ENCODE measurements around the gene DAP.
"Not testable (repeated sequence)": the region's sequence is repeated elsewhere in the genome, so short reads cannot be mapped to it uniquely, and the experiment has no call there.

The DAP gene

GRCh38 chr5:10761185-10761932, at the start of gene DAP:
DAP (minus strand) TSS chr5:10761234; CDS start chr5:10761068, 166 bp downstream.
- DNase-seq (ENCODE audit: low read depth, low spot score): peak; percentile 55

GRCh38 chr5:10808347-10809226, 47.6 kb upstream of the DAP start:
- no peak for DNase-seq (ENCODE audit: low read depth, low spot score)

- no peak for DNase-seq (ENCODE audit: low read depth, low spot score)
Observed at GRCh38 chr5:10801931-10802666, 41.1 kb upstream of the DAP start.

- no peak for DNase-seq (ENCODE audit: low read depth, low spot score)
Observed at GRCh38 chr5:10800852-10801251, 39.8 kb upstream of the DAP start.

- DNase-seq (ENCODE audit: low read depth, low spot score): no peak
Observed at GRCh38 chr5:10797261-10797660, 36.2 kb upstream of the DAP start.

- no peak for DNase-seq (ENCODE audit: low read depth, low spot score)
Observed at GRCh38 chr5:10793785-10794184, 32.8 kb upstream of the DAP start.

GRCh38 chr5:10792336-10792735, 31.3 kb upstream of the DAP start:
- no peak for DNase-seq (ENCODE audit: low read depth, low spot score)

GRCh38 chr5:10789726-10790125, 28.7 kb upstream of the DAP start:
- no peak for DNase-seq (ENCODE audit: low read depth, low spot score)

GRCh38 chr5:10789021-10789420, 28.0 kb upstream of the DAP start:
- peak; percentile 37 for DNase-seq (ENCODE audit: low read depth, low spot score)

GRCh38 chr5:10788358-10788757, 27.3 kb upstream of the DAP start:
- DNase-seq (ENCODE audit: low read depth, low spot score): no peak

- DNase-seq (ENCODE audit: low read depth, low spot score): no peak
Observed at GRCh38 chr5:10786835-10787234, 25.8 kb upstream of the DAP start.

GRCh38 chr5:10780208-10780607, 19.2 kb upstream of the DAP start:
- DNase-seq (ENCODE audit: low read depth, low spot score): not testable (repeated sequence)

GRCh38 chr5:10779592-10779991, 18.6 kb upstream of the DAP start:
- DNase-seq (ENCODE audit: low read depth, low spot score): no peak

GRCh38 chr5:10778179-10778910, 17.3 kb upstream of the DAP start:
- DNase-seq (ENCODE audit: low read depth, low spot score): no peak

GRCh38 chr5:10775646-10776045, 14.6 kb upstream of the DAP start:
- DNase-seq (ENCODE audit: low read depth, low spot score): no peak

GRCh38 chr5:10772901-10773585, 12.0 kb upstream of the DAP start:
- no peak for DNase-seq (ENCODE audit: low read depth, low spot score)

- DNase-seq (ENCODE audit: low read depth, low spot score): no peak
Observed at GRCh38 chr5:10768328-10768899, 7.4 kb upstream of the DAP start.

GRCh38 chr5:10762776-10763500, 1.9 kb upstream of the DAP start:
- DNase-seq (ENCODE audit: low read depth, low spot score): no peak

- no peak for DNase-seq (ENCODE audit: low read depth, low spot score)
Observed at GRCh38 chr5:10761933-10762775, 1.1 kb upstream of the DAP start.

Data from brain pericyte (primary cell).